GM21360 (cell line): Measurements from ENCODE around the gene MYEOV.

Source experiments
- ATAC-seq: cut with Tn5 transposase; IDR thresholded peaks from one replicate; pipeline ENCODE4 v1.9.1; 2021; ENCODE audit warnings: mild to moderate bottlenecking, moderate library complexity; ENCODE audit not compliant: unreplicated experiment

Gene MYEOV

DNA sequence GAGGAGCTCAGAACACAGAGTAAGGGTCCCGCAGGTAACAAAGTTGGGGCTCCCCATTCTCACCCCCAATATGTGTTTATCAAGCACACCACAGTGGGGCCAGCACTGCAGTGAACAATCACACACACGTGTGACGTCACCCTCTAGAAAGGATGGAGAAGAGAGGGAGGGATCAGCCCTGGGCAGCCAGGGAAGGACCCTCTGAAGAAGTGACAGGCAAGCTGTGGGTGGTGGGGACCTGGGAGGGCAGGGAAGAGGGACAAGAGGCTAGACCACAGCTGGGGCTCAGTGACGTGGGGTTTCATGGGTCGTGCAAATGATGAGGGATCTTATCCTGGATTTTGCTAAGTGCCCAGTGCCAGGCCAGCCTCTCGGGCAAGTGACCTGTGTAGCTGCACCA, 28.7 kb upstream of the MYEOV start:
- ATAC-seq, result no peak

DNA sequence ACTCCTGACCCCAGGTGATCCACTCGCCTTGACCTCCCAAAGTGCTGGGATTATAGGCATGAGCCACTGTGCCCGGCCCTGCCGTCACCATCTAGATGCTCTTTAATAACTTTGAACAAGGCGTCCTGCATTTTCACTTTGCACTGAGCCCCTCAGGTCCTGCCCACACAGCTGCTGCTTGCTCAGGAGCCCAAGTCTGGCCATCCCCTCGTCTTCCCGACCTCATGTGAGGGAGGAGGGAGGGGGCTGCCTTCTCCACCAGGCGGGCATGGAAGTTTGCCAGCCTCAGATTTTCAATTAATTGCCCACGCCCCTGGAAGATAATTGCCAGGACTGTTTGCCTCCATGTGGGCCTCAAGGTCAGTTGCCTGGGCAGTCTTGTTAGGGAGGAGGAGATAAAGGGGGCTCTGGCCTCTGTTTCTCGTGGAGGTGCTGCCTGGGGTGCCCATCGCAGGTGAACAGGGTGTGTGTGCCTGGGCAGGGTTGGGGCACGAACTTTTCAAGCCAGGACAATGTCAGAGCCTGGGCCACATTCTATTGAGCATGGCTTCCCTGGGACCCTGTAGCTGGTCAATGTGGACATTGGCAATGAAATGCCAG, 27.9 kb upstream of the MYEOV start:
- ATAC-seq, result no peak

DNA sequence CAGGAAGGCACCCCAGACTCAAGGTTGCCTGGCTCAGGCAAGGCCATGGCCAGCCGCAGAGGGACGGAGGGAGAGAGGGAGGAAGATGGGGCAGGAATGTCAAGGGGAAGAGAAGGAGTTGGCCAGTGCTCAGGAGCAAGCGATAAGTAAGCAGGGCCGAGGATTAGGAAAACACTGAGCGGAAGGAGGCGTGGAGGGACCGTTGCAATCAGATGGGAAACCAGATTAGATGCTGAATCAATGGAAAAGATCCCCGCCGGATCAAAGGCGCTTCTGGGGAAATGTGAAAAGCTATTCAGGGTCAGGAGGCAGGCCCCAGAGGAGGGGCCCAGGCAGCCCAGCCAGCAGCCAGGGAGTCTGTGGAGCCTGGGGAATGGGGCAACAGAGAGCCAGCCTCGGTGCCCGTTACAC, 26.6 kb upstream of the MYEOV start:
- no peak for ATAC-seq

DNA sequence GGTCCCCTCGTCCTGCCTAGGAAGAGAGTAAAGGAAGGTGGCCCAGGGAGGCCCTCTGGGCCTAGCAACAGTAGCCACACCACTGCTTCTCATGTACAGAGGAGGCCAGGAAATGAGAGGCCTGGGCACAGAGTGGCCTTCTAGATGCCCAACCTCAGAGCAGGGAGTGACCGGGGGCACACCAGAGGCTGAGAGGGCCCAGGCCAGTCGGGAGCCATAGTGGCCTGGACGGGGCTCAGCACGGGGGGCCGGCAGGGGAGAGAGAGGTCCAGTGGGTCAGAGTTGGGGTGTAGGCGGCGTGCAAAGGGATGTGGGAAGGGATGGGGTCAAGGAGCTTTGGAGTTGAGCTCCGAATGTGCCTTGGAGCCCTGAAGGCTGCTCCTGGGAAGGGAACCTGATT, 25.0 kb upstream of the MYEOV start:
- no peak for ATAC-seq

DNA sequence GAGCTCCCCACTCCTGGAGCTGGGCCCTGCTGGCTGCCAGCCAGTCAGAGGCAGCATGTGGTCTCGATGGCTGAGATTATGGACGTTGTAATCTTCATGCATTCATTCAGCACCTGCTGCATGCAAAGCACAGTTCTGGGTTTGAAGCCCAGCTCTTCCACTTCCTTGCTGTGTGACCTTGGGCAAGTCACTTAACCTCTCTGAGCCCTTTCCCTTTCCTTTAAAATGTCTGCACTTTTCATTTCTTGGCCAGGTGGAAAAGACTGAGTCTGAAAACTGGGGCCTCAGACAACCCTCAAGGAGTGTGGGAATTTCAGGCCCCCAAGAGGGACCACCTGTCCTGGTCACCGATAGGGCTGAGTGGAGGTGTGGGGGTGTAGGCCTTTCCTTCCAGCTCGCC, 24.6 kb upstream of the MYEOV start:
- ATAC-seq, result no peak

DNA sequence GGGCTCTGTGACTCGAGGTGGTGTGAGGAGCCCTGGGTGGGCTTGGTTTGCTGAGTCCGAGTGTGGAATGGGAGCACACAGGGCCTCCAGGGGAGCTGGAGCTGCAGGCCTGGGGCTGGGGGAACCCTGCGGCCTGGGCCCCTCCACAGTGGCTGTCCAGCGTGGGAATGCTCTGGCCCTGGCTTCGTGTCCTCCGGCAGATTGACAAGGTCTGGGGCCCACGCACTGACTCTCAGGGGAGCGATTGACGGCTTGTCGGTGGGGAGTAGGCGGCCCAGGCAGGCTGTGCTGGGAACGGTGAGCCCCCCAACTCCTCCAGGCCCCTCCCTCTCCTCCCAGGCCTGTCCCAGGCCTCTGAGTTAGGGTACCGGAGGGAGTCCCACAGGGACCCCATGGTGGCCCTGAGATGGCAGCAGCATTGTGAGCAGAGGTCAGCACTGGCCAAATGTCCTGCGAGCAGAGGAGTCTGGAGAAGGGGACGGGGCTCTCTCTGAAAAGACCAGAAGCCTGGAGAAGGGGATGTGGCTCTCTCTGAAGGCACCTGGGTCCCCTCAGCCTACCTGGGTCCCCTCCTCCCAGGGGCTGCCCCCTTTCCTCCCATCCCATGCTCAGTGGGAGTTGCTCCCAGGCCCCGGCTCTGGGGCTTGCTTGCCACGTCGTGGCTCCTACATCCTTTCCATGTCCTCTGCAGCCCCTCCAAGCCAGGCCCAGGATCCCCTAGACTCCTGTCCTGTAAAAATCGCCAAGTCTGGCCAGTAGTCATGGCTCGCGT, 23.8 kb upstream of the MYEOV start:
- ATAC-seq, result no peak

DNA sequence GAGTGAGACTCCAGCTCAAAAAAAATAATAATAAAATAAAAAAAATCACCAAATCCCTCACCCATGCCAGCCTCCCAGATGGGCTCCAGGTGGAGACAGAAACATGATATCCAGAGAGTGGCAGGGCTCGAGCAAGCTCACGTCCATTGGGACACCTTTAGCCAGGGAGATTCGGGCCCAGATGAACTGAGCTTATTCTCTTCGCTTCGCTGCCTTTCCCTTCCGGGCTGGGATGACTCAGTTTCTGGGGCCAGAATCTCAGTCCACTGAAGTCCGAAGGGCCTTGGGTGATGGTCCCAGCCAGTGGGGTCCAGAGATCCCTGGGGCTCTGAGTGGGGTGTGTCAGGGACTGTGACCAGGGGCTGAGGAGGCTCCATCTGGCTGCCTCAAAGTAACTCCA, 23.0 kb upstream of the MYEOV start:
- no peak for ATAC-seq

DNA sequence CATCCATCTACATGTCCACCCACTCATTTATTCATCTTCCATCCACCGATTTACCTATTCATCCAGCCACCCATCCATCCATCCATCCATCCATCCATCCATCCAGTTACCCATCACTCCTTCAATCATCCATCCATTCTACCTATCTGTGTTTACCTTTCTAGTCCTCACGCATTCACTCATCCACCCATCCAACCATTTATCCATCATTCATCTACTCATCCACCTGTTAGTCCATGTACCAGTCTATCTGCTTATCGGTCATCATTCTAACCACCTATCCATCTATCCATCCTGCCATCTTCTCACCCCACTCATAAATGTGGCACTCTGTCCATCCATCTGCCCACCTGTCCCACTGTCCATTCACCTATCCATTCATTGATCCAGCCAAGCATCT, 21.9 kb upstream of the MYEOV start:
- ATAC-seq, result no peak

DNA sequence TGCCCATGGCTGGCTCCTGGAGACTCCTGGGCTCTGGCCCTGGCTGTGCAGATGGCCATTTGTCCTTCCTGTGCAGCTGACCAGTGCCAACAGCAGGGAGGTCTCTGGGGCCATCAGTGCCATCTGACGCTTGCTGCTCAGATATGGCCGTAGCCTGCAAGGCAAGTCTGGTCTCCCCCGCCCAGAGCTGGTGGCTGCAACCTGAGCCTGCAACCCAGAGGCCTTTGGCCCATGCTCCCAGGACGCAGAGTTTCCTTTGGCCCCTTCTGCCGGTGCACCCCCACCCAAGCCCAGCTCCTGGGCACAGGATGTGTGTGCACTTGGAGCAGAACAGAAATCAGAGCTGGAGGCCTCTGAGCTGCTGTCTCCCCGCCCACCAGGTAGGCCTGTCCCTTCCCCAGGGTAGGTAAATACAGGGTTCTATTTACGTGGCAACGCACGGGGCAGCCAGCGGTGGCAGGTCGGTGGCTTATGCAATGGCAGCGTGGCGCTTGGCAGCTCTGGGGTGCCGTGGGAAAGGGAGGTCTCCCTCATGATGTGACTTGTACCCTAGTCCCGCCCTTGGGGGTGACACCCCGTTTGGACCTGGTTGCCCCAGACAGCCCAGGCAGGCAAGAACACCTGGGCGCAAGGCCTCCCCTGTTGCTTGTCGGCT, 21.0 kb upstream of the MYEOV start:
- ATAC-seq, result no peak

DNA sequence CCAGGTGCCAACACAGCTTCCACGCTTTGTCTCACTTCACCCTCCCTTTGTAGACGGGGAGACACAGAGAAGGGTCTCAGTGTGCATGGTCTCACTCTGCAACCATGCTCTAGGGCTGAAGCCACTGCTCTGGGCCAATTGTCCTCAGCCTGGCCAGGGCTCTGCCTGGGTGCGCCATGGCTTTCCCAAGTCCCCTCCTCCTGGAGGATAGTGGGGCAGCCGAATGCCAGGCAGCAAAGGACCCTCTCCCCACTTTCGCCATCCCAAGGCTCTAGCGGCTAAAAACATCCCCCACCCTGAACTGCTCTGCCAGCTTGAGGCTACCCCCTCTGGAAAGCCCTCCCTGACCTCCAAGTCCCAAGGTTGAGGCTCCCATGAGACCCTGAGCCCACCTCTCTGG, 20.4 kb upstream of the MYEOV start:
- no peak for ATAC-seq

DNA sequence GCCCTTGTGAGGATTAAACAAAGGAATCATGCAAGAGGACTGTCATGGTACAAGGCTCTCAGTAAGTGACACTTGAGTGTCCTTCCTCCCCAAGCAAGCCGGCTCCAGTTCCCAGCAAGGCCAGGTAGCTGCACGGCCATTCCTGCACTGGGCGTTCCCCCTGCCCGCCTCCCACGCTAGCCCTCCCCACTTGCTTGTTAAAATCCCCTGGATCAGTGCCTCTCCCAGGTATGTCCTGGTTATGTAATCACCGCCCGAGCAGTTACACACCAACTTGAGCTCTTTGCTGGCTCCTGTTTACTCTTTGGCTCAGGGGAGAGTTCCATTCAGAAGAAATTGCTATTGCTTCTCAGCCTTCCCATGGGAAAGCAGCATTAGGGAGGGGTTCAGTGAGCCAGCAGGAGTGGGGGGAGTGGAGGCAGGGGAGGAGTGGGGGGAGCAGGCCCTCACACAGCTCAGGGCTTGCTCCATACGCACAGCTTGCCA, 19.4 kb upstream of the MYEOV start:
- no peak for ATAC-seq

DNA sequence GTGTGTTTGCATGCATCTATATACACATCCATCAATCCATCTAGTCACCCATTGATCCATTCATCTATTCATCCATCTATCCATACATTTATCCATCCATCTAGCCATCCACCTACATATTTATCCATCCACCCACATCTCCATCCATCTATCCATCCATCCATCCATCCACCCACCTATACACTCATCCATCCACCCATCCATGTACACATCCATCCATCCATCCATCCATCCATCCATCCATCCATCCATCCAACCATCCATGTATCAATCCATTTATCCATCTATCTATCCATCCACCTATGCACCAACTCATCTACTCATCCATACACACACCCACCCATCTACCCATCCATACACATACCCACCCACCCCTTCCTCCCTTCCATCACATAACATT, 18.8 kb upstream of the MYEOV start:
- no peak for ATAC-seq

DNA sequence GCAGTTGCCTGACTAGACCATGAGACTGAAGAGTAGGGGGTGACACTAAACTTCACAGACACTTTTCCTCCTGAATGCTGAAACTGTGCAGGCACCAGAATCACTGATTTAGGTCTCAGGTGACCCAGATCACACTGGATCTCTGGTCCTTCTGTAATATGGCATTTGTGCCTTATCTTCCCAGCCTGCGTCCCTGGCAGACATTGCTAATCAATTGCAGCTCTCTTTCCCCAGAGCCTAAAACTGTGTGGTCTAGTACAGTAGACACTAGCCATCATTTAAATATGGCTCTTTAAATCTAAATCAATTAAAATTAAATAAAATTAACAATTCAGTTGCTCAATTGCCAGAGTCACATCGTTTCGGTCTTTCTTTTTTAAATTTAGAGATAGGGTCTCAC, 17.8 kb upstream of the MYEOV start:
- ATAC-seq, result no peak

DNA sequence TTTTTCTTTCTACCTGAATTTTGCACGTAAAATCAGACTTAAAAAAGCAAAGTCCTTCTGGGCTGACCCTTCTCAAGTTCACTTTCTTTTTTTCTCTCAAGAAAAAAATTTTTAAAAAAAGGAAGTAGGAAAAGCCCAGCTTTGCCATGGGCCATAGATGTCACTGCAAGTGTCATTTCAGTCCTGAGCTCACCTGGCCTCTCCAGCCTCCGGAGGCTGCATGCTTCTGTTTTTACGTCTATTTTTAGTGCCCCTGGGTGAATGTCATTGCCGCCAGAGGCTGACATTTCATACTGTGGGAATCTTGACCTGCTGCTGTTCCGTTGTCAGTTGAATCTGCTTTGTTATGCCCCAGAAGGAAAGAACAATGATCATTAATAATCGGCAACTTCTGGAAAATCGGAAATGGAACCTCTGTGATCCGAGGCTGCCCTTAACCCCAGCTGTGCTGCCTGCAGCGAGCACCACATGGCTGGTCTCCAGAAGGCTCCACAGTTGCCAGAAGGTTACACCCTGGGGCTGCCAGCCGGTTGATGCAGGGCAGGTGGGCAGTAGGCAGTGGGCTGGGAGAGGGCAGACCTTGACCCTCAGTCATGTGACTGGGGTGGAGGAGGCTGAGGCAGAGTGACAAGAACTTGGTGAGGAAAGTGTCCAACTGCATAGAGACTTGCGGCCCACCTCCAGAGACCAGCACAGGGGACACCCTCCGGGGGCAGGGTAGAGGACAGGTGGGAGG, 16.7 kb upstream of the MYEOV start:
- peak; percentile 70 for ATAC-seq

DNA sequence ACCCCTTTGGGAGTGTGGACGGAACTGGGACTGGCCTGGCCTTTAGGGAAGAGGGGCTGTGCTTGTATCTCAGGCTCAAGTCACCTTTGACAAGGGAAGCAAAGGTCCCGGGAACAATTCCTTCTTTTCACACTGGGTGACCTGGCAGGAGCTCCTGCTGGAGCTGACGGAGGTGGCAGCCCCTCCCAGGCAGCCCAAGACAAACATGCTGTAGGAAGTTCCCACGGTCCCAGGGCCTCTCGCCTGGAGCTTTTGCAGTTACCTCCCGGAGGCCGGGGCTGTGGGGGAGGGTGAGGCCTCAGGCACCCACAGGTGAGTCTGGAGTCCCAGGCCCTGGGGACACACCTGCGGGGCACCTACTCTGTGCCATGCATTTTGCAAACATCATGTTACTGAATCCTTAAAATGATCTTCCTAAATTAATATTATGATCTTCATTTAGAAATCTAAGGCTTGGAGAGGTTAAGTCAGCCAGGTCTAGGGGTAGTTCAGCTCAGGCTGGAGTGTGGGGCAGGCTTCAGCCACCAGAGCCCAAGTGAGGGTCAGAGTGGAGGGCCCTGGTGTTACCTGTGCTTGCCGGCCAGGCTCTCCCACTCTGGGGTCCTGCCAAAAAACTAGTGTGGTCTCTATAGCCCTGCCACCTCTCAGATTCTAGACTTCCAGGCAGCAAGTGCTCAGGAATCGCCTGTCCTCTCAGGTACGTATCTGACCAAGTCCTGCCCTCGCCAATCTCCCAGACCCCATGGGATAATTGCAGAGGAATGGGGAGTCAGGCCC, 15.7 kb upstream of the MYEOV start:
- ATAC-seq, result no peak

DNA sequence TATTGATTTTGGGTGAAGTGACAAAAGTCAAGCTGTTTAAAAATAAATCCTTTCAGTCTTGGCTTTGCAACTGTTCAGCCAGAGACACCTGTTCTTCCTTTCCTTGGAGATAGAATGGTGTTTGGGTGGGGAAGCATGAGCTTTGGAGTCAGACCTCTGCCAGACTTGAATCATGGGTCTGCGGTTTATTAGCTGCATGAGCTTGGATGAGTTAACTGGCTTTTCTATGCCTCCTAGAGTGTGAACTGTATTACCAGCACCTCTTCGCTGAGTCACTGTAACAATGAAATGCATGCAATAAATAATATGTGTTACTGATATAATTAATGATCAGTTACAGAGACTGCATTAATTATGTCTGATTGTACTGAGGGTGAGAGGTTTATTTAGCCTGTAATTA, 13.5 kb upstream of the MYEOV start:
- no peak for ATAC-seq

DNA sequence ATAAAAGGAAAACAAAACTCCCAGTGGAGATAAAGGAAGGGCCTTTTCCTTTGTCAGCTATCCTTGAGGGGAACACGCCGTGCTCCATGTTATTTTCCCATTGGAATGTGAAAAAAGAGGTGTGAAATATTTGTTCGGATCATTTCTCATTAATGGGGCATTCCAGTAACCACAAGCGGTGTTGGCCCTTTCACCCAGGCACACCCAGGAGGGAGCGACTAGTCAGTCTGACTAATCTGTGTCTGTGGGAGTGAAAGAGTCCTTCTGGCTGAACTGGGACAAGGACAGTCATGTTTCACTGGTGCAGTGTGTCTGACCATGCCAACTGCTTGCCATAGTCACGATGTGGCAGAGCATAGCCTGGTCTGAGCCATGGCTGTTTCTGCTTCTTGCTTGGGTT, 13.0 kb upstream of the MYEOV start:
- no peak for ATAC-seq

DNA sequence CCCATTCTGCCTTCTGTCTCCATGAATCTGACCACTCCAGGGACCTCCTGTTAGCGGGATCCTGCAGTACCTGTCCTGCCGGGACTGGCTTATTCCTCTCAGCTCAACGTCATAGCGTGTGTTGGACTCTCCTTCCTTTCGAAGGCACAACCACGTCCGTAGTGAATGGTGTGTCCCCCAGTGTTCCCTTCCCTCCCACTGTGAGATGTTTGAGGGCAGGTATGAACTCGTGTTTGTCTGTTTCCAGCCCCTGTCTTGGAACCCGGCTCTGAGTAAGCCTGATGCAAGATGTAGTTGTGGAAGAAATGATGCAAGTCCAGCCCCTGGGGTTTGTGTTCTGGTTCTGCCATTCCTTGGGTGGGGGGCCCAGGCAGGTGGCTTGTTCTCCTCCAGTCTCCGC, 10.5 kb upstream of the MYEOV start:
- no peak for ATAC-seq

DNA sequence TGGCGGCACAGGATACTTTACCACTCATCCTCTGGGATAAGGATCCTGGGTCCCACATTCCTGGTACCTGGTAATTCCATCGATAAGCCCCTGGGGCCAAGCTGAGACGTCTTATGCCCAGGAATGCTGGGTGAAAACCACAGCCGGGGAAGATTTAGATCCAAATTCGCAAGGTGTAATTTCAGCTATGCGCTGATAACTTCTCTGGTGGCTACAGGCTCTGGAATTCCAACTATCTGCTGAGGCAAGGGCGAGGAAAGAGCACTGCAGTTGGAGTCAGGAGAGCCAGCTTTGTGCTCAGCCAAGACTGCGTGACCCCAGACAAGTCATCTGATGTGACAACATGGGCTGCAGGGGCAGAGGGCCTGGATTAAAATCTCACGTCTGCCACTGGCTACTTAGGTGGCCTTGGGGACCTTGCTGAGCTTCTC, 9.9 kb upstream of the MYEOV start:
- no peak for ATAC-seq

DNA sequence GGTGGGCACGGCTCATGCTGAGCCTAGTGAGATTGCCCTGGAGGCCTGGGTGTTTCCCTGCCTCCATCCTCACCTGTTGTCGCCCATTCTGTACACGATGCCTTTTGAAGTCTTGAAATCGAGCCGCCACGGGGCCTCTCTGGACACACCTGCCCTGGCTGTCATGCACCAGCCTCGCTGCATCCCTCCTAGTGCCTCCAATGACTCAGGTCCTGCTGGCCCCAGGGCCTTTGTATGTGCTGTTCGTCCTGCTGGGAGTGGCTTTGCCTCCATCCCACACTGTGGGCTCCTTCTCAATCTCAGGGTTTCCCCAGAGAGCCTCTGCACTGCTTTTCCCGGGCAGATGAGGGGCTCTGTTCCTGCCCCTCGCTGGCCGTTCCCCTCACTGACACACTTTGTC, 8.9 kb upstream of the MYEOV start:
- ATAC-seq, result no peak

DNA sequence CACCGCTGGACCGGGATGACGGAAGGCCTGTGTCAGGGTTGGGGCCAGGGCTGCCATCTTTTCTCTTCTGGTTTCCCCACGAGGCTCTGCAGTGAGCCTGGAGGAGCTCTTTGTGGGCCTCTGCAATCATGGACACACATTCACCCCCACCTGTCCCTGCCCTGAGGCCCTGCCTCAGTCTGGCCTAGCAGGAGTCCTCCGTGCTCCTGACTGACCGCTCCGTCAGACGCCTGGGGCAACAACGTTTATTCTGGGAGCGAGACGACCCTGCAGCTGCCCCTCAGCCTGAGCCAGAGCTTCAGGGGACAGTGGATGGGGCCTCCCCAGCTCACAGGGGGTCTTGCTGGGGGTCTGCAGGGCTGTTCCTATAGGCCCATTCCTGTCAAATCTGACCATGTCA, 8.2 kb upstream of the MYEOV start:
- no peak for ATAC-seq
